Skeletal muscle satellite cell (primary cell): Measurements from ENCODE around the gene ADAT1.

ENCODE experiments used
- H3K27me3 ChIP-seq: 2 replicates; pipeline ENCODE4 v1.7.0; 2013; ENCODE audit warnings: low read length; ENCODE audit not compliant: control insufficient read depth, insufficient read depth
- H3K36me3 ChIP-seq: 2 replicates; pipeline ENCODE4 v1.7.0; 2013; ENCODE audit warnings: mild to moderate bottlenecking, control low read depth, low read length; ENCODE audit not compliant: insufficient read depth
- H3K4me1 ChIP-seq: 2 replicates; pipeline ENCODE4 v1.7.0; 2013; ENCODE audit warnings: low read length; ENCODE audit not compliant: control insufficient read depth, insufficient read depth
- H3K4me2 ChIP-seq: 2 replicates; pipeline ENCODE4 v1.7.0; 2013; ENCODE audit warnings: mild to moderate bottlenecking, low read length
- H3K4me3 ChIP-seq: 2 replicates; pipeline ENCODE4 v1.7.0; 2013; ENCODE audit warnings: low read length
- H3K9ac ChIP-seq: 2 replicates; pipeline ENCODE4 v1.7.0; 2013; ENCODE audit warnings: mild to moderate bottlenecking, low read depth, low read length, moderate library complexity
- H3K9me3 ChIP-seq: replicated peaks from 2 replicates; pipeline ENCODE4 v1.7.0; 2013; ENCODE audit warnings: mild to moderate bottlenecking, control low read depth, low read length

The ADAT1 gene

GRCh38 chr16:75620326-75621169 is 2.5 kb downstream of the ADAT1 start:
- Histone ChIP-seq H3K4me3 (no peak overlapping the region), H3K36me3 (peaks cover 39% of the 10 kb centered on the region), H3K4me2 (peak overlapping the region; percentile 55), H3K9ac (no peak overlapping the region), H3K9me3 (no peaks in the 10 kb centered on the region), H3K27me3 (no peaks in the 10 kb centered on the region), H3K4me1 (peaks cover 14% of the 10 kb centered on the region)

GRCh38 chr16:75618780-75619179 is 4.3 kb downstream of the ADAT1 start:
- H3K4me1 ChIP-seq: peaks cover 22% of the 10 kb centered on the region
- no peak overlapping the region for H3K4me2 ChIP-seq
- no peak overlapping the region for H3K4me3 ChIP-seq
- peaks cover 49% of the 10 kb centered on the region for H3K36me3 ChIP-seq
- no peaks in the 10 kb centered on the region for H3K27me3 ChIP-seq
- no peak overlapping the region for H3K9ac ChIP-seq
- no peaks in the 10 kb centered on the region for H3K9me3 ChIP-seq

- Histone ChIP-seq H3K36me3 (peaks cover 62% of the 10 kb centered on the region), H3K9me3 (no peaks in the 10 kb centered on the region), H3K4me1 (peaks cover 19% of the 10 kb centered on the region)
Observed at GRCh38 chr16:75617121-75617520, 6.0 kb downstream of the ADAT1 start.

GRCh38 chr16:75616521-75617010 is 6.5 kb downstream of the ADAT1 start:
- H3K4me3 ChIP-seq: no peak overlapping the region
- H3K9ac ChIP-seq: no peak overlapping the region
- H3K36me3 ChIP-seq: peaks cover 64% of the 10 kb centered on the region
- H3K9me3 ChIP-seq: no peaks in the 10 kb centered on the region
- peaks cover 14% of the 10 kb centered on the region for H3K4me1 ChIP-seq
- no peaks in the 10 kb centered on the region for H3K27me3 ChIP-seq
- no peak overlapping the region for H3K4me2 ChIP-seq

More at GRCh38 chr16:75617121-75617520, 6.0 kb downstream of the ADAT1 start:
- Histone ChIP-seq H3K9ac (no peak overlapping the region), H3K4me2 (no peak overlapping the region), H3K4me3 (no peak overlapping the region), H3K27me3 (no peaks in the 10 kb centered on the region)

- H3K9ac ChIP-seq: no peak overlapping the region
- peaks cover 70% of the 10 kb centered on the region for H3K36me3 ChIP-seq
- H3K4me2 ChIP-seq: no peak overlapping the region
- no peak overlapping the region for H3K4me3 ChIP-seq
- H3K4me1 ChIP-seq: peaks cover 11% of the 10 kb centered on the region
- H3K27me3 ChIP-seq: no peaks in the 10 kb centered on the region
- no peaks in the 10 kb centered on the region for H3K9me3 ChIP-seq
Observed at GRCh38 chr16:75615619-75616018, 7.5 kb downstream of the ADAT1 start.

- Histone ChIP-seq H3K9ac (no peak overlapping the region), H3K4me3 (no peak overlapping the region), H3K27me3 (no peaks in the 10 kb centered on the region), H3K36me3 (peaks cover 69% of the 10 kb centered on the region), H3K9me3 (no peaks in the 10 kb centered on the region), H3K4me2 (peak overlapping the region; percentile 6), H3K4me1 (peaks cover 11% of the 10 kb centered on the region)
Observed at GRCh38 chr16:75614066-75614897, 8.8 kb downstream of the ADAT1 start.

DNA sequence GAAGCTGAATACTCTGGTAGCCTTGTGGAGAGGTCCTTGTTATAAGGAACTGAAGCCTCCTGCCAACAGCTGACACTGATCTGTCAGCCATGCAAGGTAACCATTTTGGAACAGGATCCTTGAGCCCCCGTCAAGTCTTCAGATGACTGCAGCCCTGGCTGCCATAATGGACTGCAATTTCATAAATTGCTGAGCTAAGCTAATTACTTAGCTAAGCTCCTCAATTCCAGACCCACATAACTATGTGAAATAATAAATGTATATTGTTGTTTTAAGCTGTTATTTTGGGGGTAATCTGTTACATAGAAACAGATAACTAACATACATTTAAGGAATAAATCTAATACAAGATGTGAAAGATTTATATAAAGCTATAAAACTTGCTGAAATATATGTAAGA is 16.6 kb downstream of the ADAT1 start:
- Histone ChIP-seq H3K4me1 (no peaks in the 10 kb centered on the region), H3K9me3 (no peaks in the 10 kb centered on the region), H3K36me3 (peaks cover 59% of the 10 kb centered on the region), H3K9ac (no peak overlapping the region), H3K4me3 (no peak overlapping the region), H3K27me3 (no peaks in the 10 kb centered on the region), H3K4me2 (no peak overlapping the region)

DNA sequence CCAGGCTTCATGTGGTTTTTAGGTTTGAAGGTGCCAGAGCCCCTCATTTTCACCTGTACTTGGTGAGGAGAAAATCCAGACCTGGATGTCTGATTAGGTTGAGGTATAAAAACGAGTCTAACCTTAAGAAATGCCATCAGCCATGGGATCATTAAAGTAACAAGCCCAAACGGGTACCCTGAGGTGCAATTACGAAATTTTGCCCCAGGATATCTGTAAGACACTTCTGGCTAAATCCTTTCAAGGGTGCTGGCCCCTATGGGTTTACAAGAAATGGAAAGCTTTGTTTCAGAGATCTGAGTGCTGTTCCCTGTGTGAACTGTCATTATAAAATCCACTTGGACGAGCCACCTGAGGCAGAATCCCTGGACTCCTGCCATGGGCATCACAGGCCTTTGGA is 19.8 kb downstream of the ADAT1 start:
- H3K4me2 ChIP-seq: no peak overlapping the region
- no peaks in the 10 kb centered on the region for H3K27me3 ChIP-seq
- no peaks in the 10 kb centered on the region for H3K9me3 ChIP-seq
- no peaks in the 10 kb centered on the region for H3K4me1 ChIP-seq
- no peak overlapping the region for H3K4me3 ChIP-seq
- no peak overlapping the region for H3K9ac ChIP-seq
- H3K36me3 ChIP-seq: peaks cover 55% of the 10 kb centered on the region

DNA sequence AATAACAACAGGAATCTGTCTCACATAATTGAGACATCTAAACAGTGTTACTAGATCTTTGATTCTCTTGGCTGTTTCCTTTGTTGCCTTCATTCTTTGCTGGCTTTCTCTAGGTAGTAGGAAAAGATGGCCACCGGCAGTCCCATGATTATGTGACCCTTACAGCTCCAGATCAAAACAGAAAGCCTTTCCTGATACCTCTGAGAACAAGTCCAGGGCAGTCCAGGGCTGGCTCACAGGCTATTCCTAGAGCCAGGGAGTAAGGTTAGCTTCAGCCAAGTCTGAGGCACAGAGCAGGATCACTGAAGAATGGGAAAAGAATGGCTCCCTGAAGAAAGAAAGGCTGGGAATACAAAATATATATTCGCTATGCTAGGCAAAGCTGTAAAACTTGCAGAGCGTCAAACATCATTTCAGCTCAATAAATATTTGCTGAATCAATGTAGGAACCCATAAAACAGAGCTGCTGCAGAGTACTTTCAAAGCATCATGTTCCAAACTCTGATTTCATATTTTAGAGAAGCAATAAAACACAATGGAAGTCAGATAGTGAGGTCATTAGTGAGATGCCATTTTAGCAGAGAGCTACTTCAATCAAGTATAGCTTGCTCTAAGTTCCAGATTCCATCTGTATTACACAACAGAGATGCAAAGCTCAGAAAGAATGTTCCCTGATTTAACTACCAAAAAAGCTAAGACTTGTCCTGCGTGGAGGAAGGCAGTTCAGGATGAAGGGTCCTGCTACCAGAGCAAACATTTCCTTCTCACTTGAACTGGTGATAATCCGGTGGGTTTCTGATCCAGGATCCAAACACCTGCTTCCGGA is 23.4 kb downstream of the ADAT1 start:
- H3K36me3 ChIP-seq: peaks cover 45% of the 10 kb centered on the region
- no peak overlapping the region for H3K4me3 ChIP-seq
- no peak overlapping the region for H3K4me2 ChIP-seq
- H3K9me3 ChIP-seq: no peaks in the 10 kb centered on the region
- no peaks in the 10 kb centered on the region for H3K27me3 ChIP-seq
- H3K9ac ChIP-seq: no peak overlapping the region
- no peaks in the 10 kb centered on the region for H3K4me1 ChIP-seq

DNA sequence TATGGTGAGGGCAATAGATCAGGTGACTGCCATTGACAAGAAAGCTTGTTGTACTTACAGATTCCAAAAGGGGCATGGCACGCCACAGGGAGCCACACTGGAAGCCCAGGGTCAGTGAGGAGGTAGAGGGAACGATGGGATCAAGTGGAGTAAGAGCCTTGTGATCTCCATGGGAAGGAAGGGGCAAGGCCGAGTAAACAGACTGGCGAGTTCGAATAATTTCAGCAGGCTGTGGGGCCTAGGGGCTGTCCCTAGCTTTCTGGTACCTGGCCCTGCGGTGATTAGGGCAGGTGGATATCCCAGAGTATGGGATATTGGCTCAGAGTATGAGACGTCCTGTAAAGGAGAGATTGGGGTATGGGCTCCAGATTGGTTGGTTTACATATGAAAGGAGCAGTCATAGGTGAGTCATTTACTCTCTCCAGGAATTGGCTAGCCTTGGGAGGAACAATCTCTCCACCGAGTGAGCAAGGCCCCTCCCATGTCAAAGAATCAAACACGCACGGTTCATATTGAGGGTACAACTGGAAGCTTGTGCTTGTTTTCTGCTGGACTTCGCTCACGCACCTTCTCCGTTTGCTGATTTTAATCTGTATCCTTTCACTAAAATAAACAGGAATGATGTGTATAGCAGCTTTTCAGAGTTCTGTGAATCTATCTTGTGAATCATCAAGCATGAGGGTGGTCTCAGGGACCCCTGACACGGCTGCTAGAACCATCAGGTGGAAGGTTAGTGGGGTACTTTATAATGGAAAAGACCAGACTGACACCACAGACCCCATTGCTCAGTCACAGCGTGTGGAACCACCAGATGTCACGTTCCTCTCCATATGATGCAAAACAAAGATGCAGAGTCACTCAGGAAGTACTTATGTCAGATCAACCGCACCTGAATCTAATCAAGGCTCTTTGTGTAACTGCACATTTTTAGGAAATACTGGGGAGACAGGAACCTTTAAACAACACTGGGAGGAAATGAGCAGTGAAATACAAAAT is 29.0 kb downstream of the ADAT1 start:
- H3K4me3 ChIP-seq: no peak overlapping the region
- no peak overlapping the region for H3K9ac ChIP-seq

More for the DNA sequence above, 29.0 kb downstream of the ADAT1 start:
- Histone ChIP-seq H3K36me3 (peaks cover 7% of the 10 kb centered on the region), H3K4me2 (no peak overlapping the region), H3K27me3 (no peaks in the 10 kb centered on the region), H3K9me3 (no peaks in the 10 kb centered on the region), H3K4me1 (peaks cover 23% of the 10 kb centered on the region)
